H1 (cell line): Measurements from ENCODE around the gene RPS6KB2. TPM values are rescaled to one million over a fixed set of nuclear protein-coding genes. Genes with fewer than 3 reads are reported as not detected.
A peak's percentile ranks its signal among the peaks of the same experiment; 100 is the strongest.

Source experiments
- CTCF ChIA-PET: fragments of 300-600 bp; sonication (Branson Sonifier 250); formaldehyde crosslinking; loops from one replicate; lab custom pipeline; 2021; ENCODE audit not compliant: partially characterized antibody; lab: Charles Lee
- POLR2A ChIA-PET: fragments of 300-600 bp; sonication (Branson Sonifier 250); formaldehyde crosslinking; loops from one replicate; lab custom pipeline; 2021; ENCODE audit warnings: inconsistent platforms; ENCODE audit not compliant: partially characterized antibody; lab: Charles Lee
- DNase-seq, 2 experiments: peaks; one replicate each; pipeline versions ENCODE4 v3.0.0 to v3.0.0-alpha.2; 2010 to 2022; ENCODE audit warnings: low spot score in 2 of 2, low read depth in 1 of 2, mixed read lengths in 1 of 2
- FAIRE-seq: peaks from 2 replicates; lab custom pipeline; 2011; peaks lifted over from hg19 to GRCh38; lab: Jason Lieb, UNC
- H2AFZ ChIP-seq: 2 replicates; pipeline ENCODE4 v1.8.1; 2012; ENCODE audit warnings: low read length, inconsistent platforms
- H2AK5ac ChIP-seq: 2 replicates; pipeline ENCODE4 v1.6.1; 2013; ENCODE audit warnings: low read depth, low read length
- H2BK120ac ChIP-seq: replicated peaks from 2 replicates; pipeline ENCODE3; 2013; ENCODE audit warnings: low read depth, low read length, inconsistent platforms
- H2BK12ac ChIP-seq: 2 replicates; pipeline ENCODE4 v1.6.1; 2013; ENCODE audit warnings: low read depth, low read length
- H2BK15ac ChIP-seq: 2 replicates; pipeline ENCODE4 v1.6.1; 2013; ENCODE audit warnings: low read length
- H2BK20ac ChIP-seq: 2 replicates; pipeline ENCODE4 v1.6.1; 2013; ENCODE audit warnings: low read length
- H2BK5ac ChIP-seq: 2 replicates; pipeline ENCODE4 v1.6.1; 2013; ENCODE audit warnings: low read depth, low read length
- H3K14ac ChIP-seq: 2 replicates; pipeline ENCODE4 v1.6.1; 2013; ENCODE audit warnings: inconsistent platforms; ENCODE audit not compliant: insufficient read length
- H3K18ac ChIP-seq: 2 replicates; pipeline ENCODE4 v1.6.1; 2013; ENCODE audit warnings: low read length; ENCODE audit errors: extremely low read depth
- H3K23ac ChIP-seq: 2 replicates; pipeline ENCODE4 v1.6.1; 2013; ENCODE audit warnings: inconsistent platforms; ENCODE audit not compliant: insufficient read length
- H3K23me2 ChIP-seq: 2 replicates; pipeline ENCODE4 v1.6.1; 2013; ENCODE audit warnings: low read depth, low read length
- H3K27ac ChIP-seq: 2 replicates; pipeline ENCODE4 v1.6.1; 2011; ENCODE audit warnings: low read depth, low read length, inconsistent platforms
- H3K27me3 ChIP-seq, 4 experiments: replicated peaks in 1 of 4; 1 replicate in 1 of 4; 2 replicates in 3 of 4; pipeline versions ENCODE4 v1.6.1 to v1.8.1; 2011 to 2013; ENCODE audit warnings: low read length in 3 of 4, mild to moderate bottlenecking in 3 of 4, inconsistent platforms in 2 of 4, mixed read lengths in 2 of 4, moderate library complexity in 1 of 4; ENCODE audit not compliant: control insufficient read depth in 3 of 4, insufficient read depth in 3 of 4; ENCODE audit errors: extremely low read depth in 1 of 4
- H3K36me3 ChIP-seq, 4 experiments: 2 replicates each; pipeline versions ENCODE4 v1.6.1 to v1.8.1; 2011 to 2013; ENCODE audit warnings: mild to moderate bottlenecking in 4 of 4, low read length in 3 of 4, moderate library complexity in 2 of 4, control low read depth in 1 of 4, inconsistent platforms in 1 of 4; ENCODE audit not compliant: insufficient read depth in 4 of 4, control insufficient read depth in 2 of 4
- H3K4ac ChIP-seq: replicated peaks from 2 replicates; pipeline ENCODE3; 2013; ENCODE audit warnings: low read length, low read depth, mixed read lengths, inconsistent platforms; ENCODE audit not compliant: insufficient read length
- H3K4me1 ChIP-seq, 4 experiments: replicated peaks in 1 of 4; 1 replicate in 1 of 4; 2 replicates in 3 of 4; pipeline versions ENCODE4 v1.6.1 to v1.8.1; 2011 to 2013; ENCODE audit warnings: low read length in 3 of 4, inconsistent platforms in 2 of 4, mixed read lengths in 1 of 4; ENCODE audit not compliant: insufficient read depth in 4 of 4, control insufficient read depth in 3 of 4
- H3K4me2 ChIP-seq, 2 experiments: 2 replicates each; pipeline versions ENCODE4 v1.6.1 to v1.8.1; 2011 to 2013; ENCODE audit warnings: low read depth in 2 of 2, low read length in 2 of 2, control low read depth in 1 of 2, inconsistent platforms in 1 of 2, mild to moderate bottlenecking in 1 of 2; ENCODE audit not compliant: insufficient read depth in 1 of 2
- H3K4me3 ChIP-seq, 4 experiments: fragments of 200-600, 300-600 bp in 1 of 4; sonication (generic), shearing (Covaris generic), sonication (Bioruptor Twin) in 1 of 4; 2 replicates each; pipeline versions ENCODE4 v1.5.1 to v1.8.1; 2011 to 2016; ENCODE audit warnings: low read length in 4 of 4, low read depth in 3 of 4, control low read depth in 2 of 4, inconsistent platforms in 2 of 4, mild to moderate bottlenecking in 2 of 4, mixed read lengths in 1 of 4, moderate library complexity in 1 of 4; ENCODE audit not compliant: insufficient read depth in 2 of 4; ENCODE audit errors: extremely low read depth in 1 of 4
- H3K56ac ChIP-seq: replicated peaks from 2 replicates; pipeline ENCODE3; 2013; ENCODE audit warnings: low read depth, mild to moderate bottlenecking, mixed read lengths, low read length, inconsistent platforms; ENCODE audit not compliant: insufficient read length
- H3K79me1 ChIP-seq: 2 replicates; pipeline ENCODE4 v1.6.1; 2013; ENCODE audit warnings: low read depth, low read length, control low read depth
- H3K79me2 ChIP-seq, 2 experiments: 2 replicates each; pipeline versions ENCODE4 v1.6.1 to v1.8.1; 2012 to 2013; ENCODE audit warnings: low read length in 2 of 2, mild to moderate bottlenecking in 2 of 2, inconsistent platforms in 1 of 2; ENCODE audit not compliant: insufficient read depth in 2 of 2, control insufficient read depth in 1 of 2
- H3K9ac ChIP-seq, 4 experiments: replicated peaks in 1 of 4; 1 replicate in 1 of 4; 2 replicates in 3 of 4; pipeline versions ENCODE4 v1.6.1 to v1.8.1; 2011 to 2013; ENCODE audit warnings: low read depth in 3 of 4, low read length in 3 of 4, control low read depth in 2 of 4, mild to moderate bottlenecking in 2 of 4, moderate library complexity in 2 of 4, inconsistent platforms in 1 of 4; ENCODE audit errors: extremely low read depth in 1 of 4
- H3K9me3 ChIP-seq, 2 experiments: 2 replicates each; pipeline versions ENCODE4 v1.6.1 to v1.8.1; 2012 to 2013; ENCODE audit warnings: mild to moderate bottlenecking in 2 of 2, moderate library complexity in 2 of 2, control low read depth in 1 of 2, inconsistent platforms in 1 of 2, low read depth in 1 of 2, low read length in 1 of 2, mixed read lengths in 1 of 2; ENCODE audit not compliant: insufficient read depth in 2 of 2
- H4K20me1 ChIP-seq, 2 experiments: replicated peaks in 1 of 2; 2 replicates each; pipeline versions ENCODE3 to v1.8.1; 2011 to 2013; ENCODE audit warnings: inconsistent platforms in 2 of 2, low read length in 2 of 2, mild to moderate bottlenecking in 1 of 2; ENCODE audit not compliant: insufficient read depth in 2 of 2, control insufficient read depth in 1 of 2
- H4K5ac ChIP-seq: 2 replicates; pipeline ENCODE4 v1.6.1; 2013; ENCODE audit warnings: low read length, low read depth, mixed read lengths, inconsistent platforms; ENCODE audit not compliant: insufficient read length
- H4K8ac ChIP-seq: 2 replicates; pipeline ENCODE4 v1.8.0; 2013; ENCODE audit warnings: mild to moderate bottlenecking, moderate library complexity, low read length, inconsistent platforms; ENCODE audit not compliant: insufficient read depth; ENCODE audit errors: extremely low read depth
- H4K91ac ChIP-seq: replicated peaks from 2 replicates; pipeline ENCODE3; 2013; ENCODE audit warnings: low read length, mixed read lengths, inconsistent platforms; ENCODE audit not compliant: insufficient read length
- HDAC6 ChIP-seq: IDR thresholded peaks from one replicate; pipeline ENCODE4 v1.7.1; 2012; ENCODE audit warnings: low read depth, mild to moderate bottlenecking, inconsistent platforms, low read length, moderate library complexity
- WGBS, 2 experiments: shearing (Covaris generic) in 1 of 2; methylation state at CpG; one replicate each; pipeline versions ENCODE4 v1.1.6 to v1.1.7; 2013 to 2015; ENCODE audit warnings: low lambda C conversion rate in 2 of 2, mixed read lengths in 2 of 2, inconsistent platforms in 1 of 2, low coverage in 1 of 2, missing lambda C conversion rate in 1 of 2; ENCODE audit not compliant: insufficient replicate concordance in 2 of 2, insufficient coverage in 1 of 2, insufficient read length in 1 of 2; ENCODE audit errors: extremely low coverage in 1 of 2, missing lambda C conversion rate in 1 of 2; 5-methylcytosine and 5-hydroxymethylcytosine counted together
- polyA plus RNA-seq, 7 experiments: library from polyadenylated mRNA; depleted of rRNA in 3 of 7; stranded (reverse) in 5 of 7; unstranded in 2 of 7; fragments of >200 nt in 5 of 7; fragments of 200-250 nt in 2 of 7; gene quantifications; 1 replicate in 5 of 7; 2 replicates in 1 of 7; 4 replicates in 1 of 7; pipeline versions ENCODE4 v1.2.1 to v1.2.3, GENCODE V29; 2011 to 2013; ENCODE audit warnings: missing spikeins in 2 of 7, mixed read lengths in 2 of 7
- total RNA-seq: library from RNA; stranded (reverse); fragmentation: NEBNext Ultra II Directional; extraction: Animal tissue kit (Norgen Biotek cat#: 25700); gene quantifications from 2 replicates; pipeline ENCODE4 v1.2.1, GENCODE V29; 2021

Gene RPS6KB2
- total and polyA plus RNA-seq, 2 of the 8 experiments (the other 6 are each of a cell fraction or from before 2014, with no cell fraction given): 41.0 to 47.1 TPM

GRCh38 chr11:67387069-67387468 lies 41.2 kb upstream of the RPS6KB2 start:
- H3K56ac ChIP-seq: no peak overlapping the region
- H3K27ac ChIP-seq: no peak overlapping the region
- ChIA-PET CTCF (interaction anchor here (0.6 to 34.8 kb wide), 13 partner anchors 7 to 208 kb away, joined by 3 to 1305 read pairs (median 4); partner anchors contain the start of genes CLCF1, PITPNM1 and POLD4), POLR2A (interaction anchor here (0.6 to 2.2 kb wide), 8 partner anchors 9 to 104 kb away, joined by 3 to 7 read pairs (median 4); partner anchors contain the start of genes CLCF1 and POLD4)
- no peak overlapping the region for H3K4me2 ChIP-seq
- no peaks in the 10 kb centered on the region for H3K36me3 ChIP-seq
- no peak overlapping the region for H3K4ac ChIP-seq
- no peak overlapping the region for H4K91ac ChIP-seq
- H2BK20ac ChIP-seq: no peak overlapping the region
- peaks cover 0 to 4% (median 3%) of the 10 kb centered on the region in 4 experiments; a peak in 2 of 7 replicates for H3K4me1 ChIP-seq
- H3K23ac ChIP-seq: no peak overlapping the region
- H2BK5ac ChIP-seq: no peak overlapping the region
- H2BK12ac ChIP-seq: peak overlapping the region; percentile 68; the same call in 1 of the 2 replicates
- 79% methylated on average over 9 of the region's 9 CpGs; no CpG with 5 or more reads in 1 of the 2 experiments for WGBS, 2 experiments
- no peak for FAIRE-seq
- no peak overlapping the region for H2BK120ac ChIP-seq
- 0 out of 2 replicates have a peak overlapping the region, but pooled peaks have one; percentile 21 for H2BK15ac ChIP-seq
- peaks cover 0 to 2% of the 10 kb centered on the region in 2 experiments for H4K20me1 ChIP-seq
- TF ChIP-seq HDAC6: no peak
- no peaks in the 10 kb centered on the region for H3K79me2 ChIP-seq
- H2AFZ ChIP-seq: no peak overlapping the region
- peak overlapping the region; percentile 46; the same call in 1 of the 2 replicates for H4K8ac ChIP-seq
- no peak overlapping the region for H2AK5ac ChIP-seq
- H3K4me3 ChIP-seq: no peak overlapping the region
- no peaks in the 10 kb centered on the region for H3K79me1 ChIP-seq
- H3K9me3 ChIP-seq: no peaks in the 10 kb centered on the region
- no peak overlapping the region for H4K5ac ChIP-seq
- peaks cover 0 to 11% (median 6%) of the 10 kb centered on the region in 4 experiments; a peak in 4 of 7 replicates for H3K27me3 ChIP-seq
- no peak overlapping the region for H3K9ac ChIP-seq
- H3K14ac ChIP-seq: no peak overlapping the region
- no peak overlapping the region for H3K18ac ChIP-seq
- no peak for DNase-seq
- peaks cover 7% of the 10 kb centered on the region for H3K23me2 ChIP-seq
